ENCODE results near the gene SKP1.

Gene SKP1

GRCh38 chr5:134143944-134144941, 32.5 kb downstream of the SKP1 start:
- DNase-seq (ENCODE audit: low spot score): no peak

DNA sequence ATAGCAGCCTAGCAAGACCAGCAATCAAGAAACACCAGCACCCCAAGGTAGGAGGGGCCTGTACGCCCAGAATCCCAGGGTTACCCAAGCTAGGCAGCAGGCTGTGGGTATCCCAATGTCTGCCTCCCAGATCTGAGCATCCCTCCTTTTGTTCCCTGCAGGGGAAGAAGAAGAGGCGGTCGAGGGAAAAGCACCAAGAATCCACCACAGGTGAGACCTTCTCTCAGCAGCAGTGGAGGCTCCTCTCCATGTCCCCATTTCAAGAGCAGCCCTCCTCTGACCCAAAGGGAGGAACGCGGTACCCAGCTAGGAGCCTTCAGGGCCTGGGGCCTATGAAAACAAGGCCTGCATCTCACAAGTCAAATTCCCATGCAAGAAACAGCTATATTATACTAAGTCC, 33.3 kb downstream of the SKP1 start:
- DNase-seq (ENCODE audit: low spot score): no peak

- no peak for DNase-seq (ENCODE audit: low spot score)
Observed at GRCh38 chr5:134142806-134143205, 33.9 kb downstream of the SKP1 start.

DNA sequence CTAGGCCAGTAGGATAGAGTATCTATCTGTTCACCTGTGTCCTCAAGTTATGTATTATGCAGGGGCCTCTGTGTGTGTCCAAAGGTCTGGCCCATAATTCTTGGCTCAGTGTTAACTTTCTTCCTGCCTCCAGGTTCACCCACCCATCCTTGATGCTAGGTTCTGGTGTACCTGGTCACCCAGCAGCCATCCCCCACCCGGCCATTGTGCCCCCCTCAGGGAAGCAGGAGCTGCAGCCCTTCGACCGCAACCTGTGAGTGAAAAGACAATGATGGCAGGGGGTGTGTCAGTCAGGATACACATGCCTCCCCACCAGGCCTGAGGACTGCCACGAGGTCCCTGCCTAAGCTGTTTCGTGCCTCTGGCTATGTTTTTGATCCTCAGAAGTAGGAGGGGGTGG, 34.7 kb downstream of the SKP1 start:
- DNase-seq (ENCODE audit: low spot score): no peak

GRCh38 chr5:134141331-134142050, 35.3 kb downstream of the SKP1 start:
- DNase-seq (ENCODE audit: low spot score): no peak

- peak; percentile 79 for DNase-seq (ENCODE audit: low spot score)
Observed at GRCh38 chr5:134140530-134141201, 36.1 kb downstream of the SKP1 start.

DNA sequence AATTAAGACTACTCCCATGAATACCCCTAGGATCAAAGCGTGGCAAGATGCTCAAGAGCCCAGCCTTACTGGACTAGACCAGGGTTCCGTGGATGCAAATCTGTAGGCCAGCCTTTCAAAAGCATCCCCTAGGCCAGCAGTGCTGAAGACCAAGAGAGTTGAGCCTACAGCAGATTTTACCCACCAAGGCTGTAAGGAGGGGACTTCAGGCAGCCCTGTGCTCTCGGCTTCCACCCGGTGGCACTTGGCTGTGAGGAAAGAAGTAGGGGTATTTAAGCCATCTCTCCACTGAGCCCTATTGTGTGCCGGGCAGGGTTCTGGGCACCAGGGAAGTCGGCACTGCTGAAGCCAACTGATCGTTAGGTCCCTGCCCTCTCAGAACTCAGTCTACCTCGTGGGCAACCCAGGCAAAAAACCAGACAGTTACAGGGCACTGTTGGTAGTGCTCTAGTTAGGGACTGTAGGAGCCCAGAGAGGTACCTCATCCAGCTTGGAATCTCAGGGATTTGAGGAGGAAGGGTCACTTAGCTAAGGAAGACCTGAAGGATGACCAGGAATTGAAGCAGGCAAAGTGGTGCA, 36.8 kb downstream of the SKP1 start:
- DNase-seq (ENCODE audit: low spot score): no peak

- DNase-seq (ENCODE audit: low spot score): no peak
Observed at GRCh38 chr5:134139377-134139851, 37.3 kb downstream of the SKP1 start.

- DNase-seq (ENCODE audit: low spot score): no peak
Observed at GRCh38 chr5:134138416-134139376, 38.1 kb downstream of the SKP1 start.

- no peak for DNase-seq (ENCODE audit: low spot score)
Observed at GRCh38 chr5:134136771-134137170, 40.0 kb downstream of the SKP1 start.

DNA sequence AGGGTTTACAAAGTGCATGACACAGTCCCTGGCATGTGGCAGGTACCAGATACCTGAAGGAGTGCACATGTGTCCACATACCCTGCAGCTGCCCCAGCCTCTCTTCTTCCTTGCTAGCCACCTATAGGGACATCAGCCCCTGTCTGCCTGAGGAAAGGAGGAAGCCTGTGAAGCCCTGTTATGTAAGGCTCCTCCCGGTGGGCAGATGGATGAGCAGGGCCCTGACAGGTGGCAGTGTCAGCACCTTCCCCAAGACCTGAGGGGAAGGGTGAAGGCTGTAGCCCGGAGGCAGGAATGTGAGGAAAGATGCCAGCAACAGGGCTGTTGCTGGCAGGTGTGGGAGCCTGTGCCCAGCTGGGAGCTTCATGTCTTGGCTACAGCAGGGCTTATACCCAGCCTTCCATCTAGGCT, 40.5 kb downstream of the SKP1 start:
- no peak for DNase-seq (ENCODE audit: low spot score)

GRCh38 chr5:134135091-134135655, 41.6 kb downstream of the SKP1 start:
- no peak for DNase-seq (ENCODE audit: low spot score)

- DNase-seq (ENCODE audit: low spot score): no peak
Observed at GRCh38 chr5:134133995-134134541, 42.7 kb downstream of the SKP1 start.

DNA sequence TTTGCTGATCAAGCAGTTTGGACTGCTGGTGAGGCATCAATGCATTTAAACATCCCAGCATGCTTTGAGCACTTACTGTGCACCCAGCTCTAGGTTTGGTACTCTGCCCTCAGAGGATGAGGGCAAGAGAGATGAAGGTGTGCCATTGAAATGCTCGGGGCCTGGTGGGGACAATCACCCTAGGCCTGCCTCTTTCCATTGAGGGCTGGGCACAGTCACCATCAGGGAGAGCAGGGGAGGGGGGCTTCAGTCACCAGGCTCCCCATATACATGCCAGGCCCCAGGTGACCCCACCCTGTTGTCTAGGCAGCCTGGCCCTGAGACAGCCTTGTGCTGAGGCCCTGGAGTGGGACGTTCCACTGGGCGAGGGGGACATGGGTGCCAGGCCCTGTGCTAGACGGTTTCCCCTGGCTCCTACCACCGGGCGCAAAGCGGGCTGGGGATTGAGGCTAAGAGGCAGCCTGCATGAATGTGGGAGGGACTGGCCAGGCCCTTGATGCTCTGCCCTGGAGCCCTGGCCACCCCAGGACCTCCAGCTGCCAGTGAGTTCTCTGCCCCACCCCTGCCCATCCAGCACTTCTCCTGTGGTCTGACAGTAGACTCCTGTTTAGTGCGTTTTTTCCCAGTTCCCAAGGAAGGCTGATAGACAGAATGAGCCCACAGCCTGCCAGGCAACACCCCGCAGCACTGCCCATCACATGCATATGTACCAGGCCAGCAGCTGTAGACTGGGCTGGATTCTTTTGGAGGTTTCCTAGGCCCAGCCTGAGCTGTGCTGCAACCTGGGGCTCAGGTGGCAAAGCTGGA, 43.4 kb downstream of the SKP1 start:
- DNase-seq (ENCODE audit: low spot score): no peak

GRCh38 chr5:134132372-134133187, 44.2 kb downstream of the SKP1 start:
- DNase-seq (ENCODE audit: low spot score): no peak

- no peak for DNase-seq (ENCODE audit: low spot score)
Observed at GRCh38 chr5:134131578-134132350, 45.0 kb downstream of the SKP1 start.

DNA sequence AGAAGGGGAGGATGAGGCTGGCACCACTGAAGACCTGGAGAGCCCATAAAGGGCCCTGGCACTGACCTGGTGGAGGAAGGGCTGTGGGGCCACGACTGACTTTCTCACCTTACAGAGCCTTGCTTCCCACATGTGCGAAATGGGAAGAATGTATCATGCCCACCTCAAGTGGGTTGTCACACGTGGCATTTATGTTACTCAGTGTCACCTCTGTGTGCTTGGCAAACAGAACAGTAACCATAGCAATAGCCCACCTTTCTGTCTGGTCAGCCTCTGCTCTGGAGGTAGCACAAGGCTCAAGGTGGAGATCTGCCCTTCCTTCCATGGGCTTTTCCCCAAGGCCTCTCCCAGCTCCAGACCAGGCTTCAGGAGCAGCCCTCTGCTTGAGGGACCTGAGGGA, 45.6 kb downstream of the SKP1 start:
- no peak for DNase-seq (ENCODE audit: low spot score)
